ENCODE measurements around the gene SERPINF2.
"Not testable (repeated sequence)": the region's sequence is repeated elsewhere in the genome, so short reads cannot be mapped to it uniquely, and the experiment has no call there.

The SERPINF2 gene

GRCh38 chr17:1762901-1763898 lies 20.5 kb downstream of the SERPINF2 start:
- no peak for DNase-seq (ENCODE audit: low read depth in 2 of 2)

GRCh38 chr17:1764284-1764683 lies 21.6 kb downstream of the SERPINF2 start:
- peak; percentile 19 to 23 for DNase-seq (ENCODE audit: low read depth in 2 of 2)

GRCh38 chr17:1764705-1765104 lies 22.0 kb downstream of the SERPINF2 start:
- DNase-seq (ENCODE audit: low read depth in 2 of 2) = not testable (repeated sequence)

- no peak for DNase-seq (ENCODE audit: low read depth in 2 of 2)
These were observed 22.9 kb downstream of the SERPINF2 start for GRCh38 chr17:1765576-1765975.

- no peak for DNase-seq (ENCODE audit: low read depth in 2 of 2)
These were observed 23.9 kb downstream of the SERPINF2 start for GRCh38 chr17:1766382-1767135.

GRCh38 chr17:1767358-1767757 lies 24.7 kb downstream of the SERPINF2 start:
- no peak for DNase-seq (ENCODE audit: low read depth in 2 of 2)

GRCh38 chr17:1769822-1770477 lies 27.3 kb downstream of the SERPINF2 start:
- no peak for DNase-seq (ENCODE audit: low read depth in 2 of 2)

- not testable (repeated sequence) for DNase-seq (ENCODE audit: low read depth in 2 of 2)
These were observed 30.5 kb downstream of the SERPINF2 start for GRCh38 chr17:1773000-1773695.

GRCh38 chr17:1773696-1774181 lies 31.1 kb downstream of the SERPINF2 start:
- DNase-seq (ENCODE audit: low read depth in 2 of 2) = no peak

- DNase-seq (ENCODE audit: low read depth in 2 of 2) = no peak
These were observed 31.9 kb downstream of the SERPINF2 start for GRCh38 chr17:1774390-1775176.

GRCh38 chr17:1776328-1776727 lies 33.7 kb downstream of the SERPINF2 start:
- DNase-seq (ENCODE audit: low read depth in 2 of 2) = no peak

GRCh38 chr17:1776857-1777256 lies 34.2 kb downstream of the SERPINF2 start:
- DNase-seq (ENCODE audit: low read depth in 2 of 2) = no peak

GRCh38 chr17:1779571-1780131 lies 37.0 kb downstream of the SERPINF2 start:
- DNase-seq (ENCODE audit: low read depth in 2 of 2) = no peak

GRCh38 chr17:1782171-1782567 lies 39.5 kb downstream of the SERPINF2 start:
- DNase-seq (ENCODE audit: low read depth in 2 of 2) = no peak

GRCh38 chr17:1783271-1783670 lies 40.6 kb downstream of the SERPINF2 start:
- no peak for DNase-seq (ENCODE audit: low read depth in 2 of 2)

GRCh38 chr17:1783834-1784611 lies 41.4 kb downstream of the SERPINF2 start:
- no peak for DNase-seq (ENCODE audit: low read depth in 2 of 2)

GRCh38 chr17:1785930-1786329 lies 43.3 kb downstream of the SERPINF2 start:
- DNase-seq (ENCODE audit: low read depth in 2 of 2) = no peak

GRCh38 chr17:1786708-1787107 lies 44.0 kb downstream of the SERPINF2 start:
- no peak for DNase-seq (ENCODE audit: low read depth in 2 of 2)

- no peak for DNase-seq (ENCODE audit: low read depth in 2 of 2)
These were observed 44.7 kb downstream of the SERPINF2 start for GRCh38 chr17:1787301-1787902.

All from stimulated activated CD8-positive, alpha-beta memory T cell treated with anti-CD3 and anti-CD28 coated beads, Interleukin-7, amount 100 ng/mL, for 1 hour (primary cell).